H1 (cell line): ENCODE results near the gene ATP6V1B1. TPM values are rescaled to one million over a fixed set of nuclear protein-coding genes. Genes with fewer than 3 reads are reported as not detected.
A peak's percentile ranks its signal among the peaks of the same experiment; 100 is the strongest.

ENCODE experiments used
- CTCF ChIA-PET: fragments of 300-600 bp; sonication (Branson Sonifier 250); formaldehyde crosslinking; loops from one replicate; lab custom pipeline; 2021; ENCODE audit not compliant: partially characterized antibody; lab: Charles Lee
- POLR2A ChIA-PET: fragments of 300-600 bp; sonication (Branson Sonifier 250); formaldehyde crosslinking; loops from one replicate; lab custom pipeline; 2021; ENCODE audit warnings: inconsistent platforms; ENCODE audit not compliant: partially characterized antibody; lab: Charles Lee
- DNase-seq, 2 experiments: peaks; one replicate each; pipeline versions ENCODE4 v3.0.0 to v3.0.0-alpha.2; 2010 to 2022; ENCODE audit warnings: low spot score in 2 of 2, low read depth in 1 of 2, mixed read lengths in 1 of 2
- FAIRE-seq: peaks from 2 replicates; lab custom pipeline; 2011; peaks lifted over from hg19 to GRCh38; lab: Jason Lieb, UNC
- H2AFZ ChIP-seq: 2 replicates; pipeline ENCODE4 v1.8.1; 2012; ENCODE audit warnings: low read length, inconsistent platforms
- H2AK5ac ChIP-seq: 2 replicates; pipeline ENCODE4 v1.6.1; 2013; ENCODE audit warnings: low read depth, low read length
- H2BK120ac ChIP-seq: replicated peaks from 2 replicates; pipeline ENCODE3; 2013; ENCODE audit warnings: low read depth, low read length, inconsistent platforms
- H2BK12ac ChIP-seq: 2 replicates; pipeline ENCODE4 v1.6.1; 2013; ENCODE audit warnings: low read depth, low read length
- H2BK15ac ChIP-seq: 2 replicates; pipeline ENCODE4 v1.6.1; 2013; ENCODE audit warnings: low read length
- H2BK20ac ChIP-seq: 2 replicates; pipeline ENCODE4 v1.6.1; 2013; ENCODE audit warnings: low read length
- H2BK5ac ChIP-seq: 2 replicates; pipeline ENCODE4 v1.6.1; 2013; ENCODE audit warnings: low read depth, low read length
- H3K14ac ChIP-seq: 2 replicates; pipeline ENCODE4 v1.6.1; 2013; ENCODE audit warnings: inconsistent platforms; ENCODE audit not compliant: insufficient read length
- H3K18ac ChIP-seq: 2 replicates; pipeline ENCODE4 v1.6.1; 2013; ENCODE audit warnings: low read length; ENCODE audit errors: extremely low read depth
- H3K23ac ChIP-seq: 2 replicates; pipeline ENCODE4 v1.6.1; 2013; ENCODE audit warnings: inconsistent platforms; ENCODE audit not compliant: insufficient read length
- H3K23me2 ChIP-seq: 2 replicates; pipeline ENCODE4 v1.6.1; 2013; ENCODE audit warnings: low read depth, low read length
- H3K27ac ChIP-seq: 2 replicates; pipeline ENCODE4 v1.6.1; 2011; ENCODE audit warnings: low read depth, low read length, inconsistent platforms
- H3K27me3 ChIP-seq, 4 experiments: replicated peaks in 1 of 4; 1 replicate in 1 of 4; 2 replicates in 3 of 4; pipeline versions ENCODE4 v1.6.1 to v1.8.1; 2011 to 2013; ENCODE audit warnings: low read length in 3 of 4, mild to moderate bottlenecking in 3 of 4, inconsistent platforms in 2 of 4, mixed read lengths in 2 of 4, moderate library complexity in 1 of 4; ENCODE audit not compliant: control insufficient read depth in 3 of 4, insufficient read depth in 3 of 4; ENCODE audit errors: extremely low read depth in 1 of 4
- H3K36me3 ChIP-seq, 4 experiments: 2 replicates each; pipeline versions ENCODE4 v1.6.1 to v1.8.1; 2011 to 2013; ENCODE audit warnings: mild to moderate bottlenecking in 4 of 4, low read length in 3 of 4, moderate library complexity in 2 of 4, control low read depth in 1 of 4, inconsistent platforms in 1 of 4; ENCODE audit not compliant: insufficient read depth in 4 of 4, control insufficient read depth in 2 of 4
- H3K4ac ChIP-seq: replicated peaks from 2 replicates; pipeline ENCODE3; 2013; ENCODE audit warnings: low read length, low read depth, mixed read lengths, inconsistent platforms; ENCODE audit not compliant: insufficient read length
- H3K4me1 ChIP-seq, 4 experiments: replicated peaks in 1 of 4; 1 replicate in 1 of 4; 2 replicates in 3 of 4; pipeline versions ENCODE4 v1.6.1 to v1.8.1; 2011 to 2013; ENCODE audit warnings: low read length in 3 of 4, inconsistent platforms in 2 of 4, mixed read lengths in 1 of 4; ENCODE audit not compliant: insufficient read depth in 4 of 4, control insufficient read depth in 3 of 4
- H3K4me2 ChIP-seq, 2 experiments: 2 replicates each; pipeline versions ENCODE4 v1.6.1 to v1.8.1; 2011 to 2013; ENCODE audit warnings: low read depth in 2 of 2, low read length in 2 of 2, control low read depth in 1 of 2, inconsistent platforms in 1 of 2, mild to moderate bottlenecking in 1 of 2; ENCODE audit not compliant: insufficient read depth in 1 of 2
- H3K4me3 ChIP-seq, 4 experiments: fragments of 200-600, 300-600 bp in 1 of 4; sonication (generic), shearing (Covaris generic), sonication (Bioruptor Twin) in 1 of 4; 2 replicates each; pipeline versions ENCODE4 v1.5.1 to v1.8.1; 2011 to 2016; ENCODE audit warnings: low read length in 4 of 4, low read depth in 3 of 4, control low read depth in 2 of 4, inconsistent platforms in 2 of 4, mild to moderate bottlenecking in 2 of 4, mixed read lengths in 1 of 4, moderate library complexity in 1 of 4; ENCODE audit not compliant: insufficient read depth in 2 of 4; ENCODE audit errors: extremely low read depth in 1 of 4
- H3K56ac ChIP-seq: replicated peaks from 2 replicates; pipeline ENCODE3; 2013; ENCODE audit warnings: low read depth, mild to moderate bottlenecking, mixed read lengths, low read length, inconsistent platforms; ENCODE audit not compliant: insufficient read length
- H3K79me1 ChIP-seq: 2 replicates; pipeline ENCODE4 v1.6.1; 2013; ENCODE audit warnings: low read depth, low read length, control low read depth
- H3K79me2 ChIP-seq, 2 experiments: 2 replicates each; pipeline versions ENCODE4 v1.6.1 to v1.8.1; 2012 to 2013; ENCODE audit warnings: low read length in 2 of 2, mild to moderate bottlenecking in 2 of 2, inconsistent platforms in 1 of 2; ENCODE audit not compliant: insufficient read depth in 2 of 2, control insufficient read depth in 1 of 2
- H3K9ac ChIP-seq, 4 experiments: replicated peaks in 1 of 4; 1 replicate in 1 of 4; 2 replicates in 3 of 4; pipeline versions ENCODE4 v1.6.1 to v1.8.1; 2011 to 2013; ENCODE audit warnings: low read depth in 3 of 4, low read length in 3 of 4, control low read depth in 2 of 4, mild to moderate bottlenecking in 2 of 4, moderate library complexity in 2 of 4, inconsistent platforms in 1 of 4; ENCODE audit errors: extremely low read depth in 1 of 4
- H3K9me3 ChIP-seq, 2 experiments: 2 replicates each; pipeline versions ENCODE4 v1.6.1 to v1.8.1; 2012 to 2013; ENCODE audit warnings: mild to moderate bottlenecking in 2 of 2, moderate library complexity in 2 of 2, control low read depth in 1 of 2, inconsistent platforms in 1 of 2, low read depth in 1 of 2, low read length in 1 of 2, mixed read lengths in 1 of 2; ENCODE audit not compliant: insufficient read depth in 2 of 2
- H4K20me1 ChIP-seq, 2 experiments: replicated peaks in 1 of 2; 2 replicates each; pipeline versions ENCODE3 to v1.8.1; 2011 to 2013; ENCODE audit warnings: inconsistent platforms in 2 of 2, low read length in 2 of 2, mild to moderate bottlenecking in 1 of 2; ENCODE audit not compliant: insufficient read depth in 2 of 2, control insufficient read depth in 1 of 2
- H4K5ac ChIP-seq: 2 replicates; pipeline ENCODE4 v1.6.1; 2013; ENCODE audit warnings: low read length, low read depth, mixed read lengths, inconsistent platforms; ENCODE audit not compliant: insufficient read length
- H4K8ac ChIP-seq: 2 replicates; pipeline ENCODE4 v1.8.0; 2013; ENCODE audit warnings: mild to moderate bottlenecking, moderate library complexity, low read length, inconsistent platforms; ENCODE audit not compliant: insufficient read depth; ENCODE audit errors: extremely low read depth
- H4K91ac ChIP-seq: replicated peaks from 2 replicates; pipeline ENCODE3; 2013; ENCODE audit warnings: low read length, mixed read lengths, inconsistent platforms; ENCODE audit not compliant: insufficient read length
- CEBPB ChIP-seq: IDR thresholded peaks from 2 replicates; pipeline ENCODE4 v1.6.1; 2012; ENCODE audit warnings: low read depth, low read length
- CHD1 ChIP-seq: IDR thresholded peaks from 2 replicates; pipeline ENCODE4 v1.6.1; 2012; ENCODE audit warnings: low read depth, low read length, improper control_type of control experiment
- WGBS, 2 experiments: shearing (Covaris generic) in 1 of 2; methylation state at CpG; one replicate each; pipeline versions ENCODE4 v1.1.6 to v1.1.7; 2013 to 2015; ENCODE audit warnings: low lambda C conversion rate in 2 of 2, mixed read lengths in 2 of 2, inconsistent platforms in 1 of 2, low coverage in 1 of 2, missing lambda C conversion rate in 1 of 2; ENCODE audit not compliant: insufficient replicate concordance in 2 of 2, insufficient coverage in 1 of 2, insufficient read length in 1 of 2; ENCODE audit errors: extremely low coverage in 1 of 2, missing lambda C conversion rate in 1 of 2; 5-methylcytosine and 5-hydroxymethylcytosine counted together
- polyA plus RNA-seq, 7 experiments: library from polyadenylated mRNA; depleted of rRNA in 3 of 7; stranded (reverse) in 5 of 7; unstranded in 2 of 7; fragments of >200 nt in 5 of 7; fragments of 200-250 nt in 2 of 7; gene quantifications; 1 replicate in 5 of 7; 2 replicates in 1 of 7; 4 replicates in 1 of 7; pipeline versions ENCODE4 v1.2.1 to v1.2.3, GENCODE V29; 2011 to 2013; ENCODE audit warnings: missing spikeins in 2 of 7, mixed read lengths in 2 of 7
- total RNA-seq: library from RNA; stranded (reverse); fragmentation: NEBNext Ultra II Directional; extraction: Animal tissue kit (Norgen Biotek cat#: 25700); gene quantifications from 2 replicates; pipeline ENCODE4 v1.2.1, GENCODE V29; 2021

The ATP6V1B1 gene
- total and polyA plus RNA-seq, 2 of the 8 experiments (the other 6 are each of a cell fraction or from before 2014, with no cell fraction given) = not detected

- H3K9ac ChIP-seq = no peak overlapping the region
Measured at GRCh38 chr2:70977605-70978205, 42.0 kb downstream of the ATP6V1B1 start.

More at GRCh38 chr2:70977605-70978205, 42.0 kb downstream of the ATP6V1B1 start:
- no peak overlapping the region for H4K8ac ChIP-seq
- no peak overlapping the region for H3K4ac ChIP-seq
- H3K36me3 ChIP-seq = no peaks in the 10 kb centered on the region
- no peak overlapping the region for H4K91ac ChIP-seq
- no peak overlapping the region for H3K56ac ChIP-seq
- no peak overlapping the region for H4K5ac ChIP-seq
- H4K20me1 ChIP-seq = peaks cover 0 to 3% of the 10 kb centered on the region in 2 experiments
- H3K18ac ChIP-seq = no peak overlapping the region
- no peak overlapping the region for H2BK120ac ChIP-seq
- H2BK20ac ChIP-seq = no peak overlapping the region
- WGBS, 2 experiments = 45% methylated on average over 14 of the region's 14 CpGs; no CpG with 5 or more reads in 1 of the 2 experiments
- peaks cover 0 to 14% (median 4%) of the 10 kb centered on the region in 4 experiments; a peak in 6 of 7 replicates for H3K4me1 ChIP-seq
- POLR2A ChIA-PET = interaction anchor here (1.9 kb wide), 1 partner anchor 11 kb away, joined by 4 read pairs; no protein-coding TSS in a partner anchor
- no peak overlapping the region for H2AFZ ChIP-seq
- DNase-seq = peak in 1 of 2 experiments; percentile 48
- TF ChIP-seq CEBPB (peak; percentile 79), CHD1 (no peak)
- TF ChIP-seq, all 59 proteins: peak for 1
- Histone ChIP-seq H3K23me2 (peaks cover 5% of the 10 kb centered on the region; the same call in 1 of the 2 replicates), H3K27me3 (peaks cover 0 to 27% (median 9%) of the 10 kb centered on the region in 4 experiments; a peak in 5 of 7 replicates), H2BK12ac (no peak overlapping the region), H2AK5ac (no peak overlapping the region), H3K4me2 (peak overlapping the region; percentile 64 to 79), H3K9me3 (no peaks in the 10 kb centered on the region), H3K79me2 (no peaks in the 10 kb centered on the region), H2BK5ac (no peak overlapping the region), H3K23ac (no peak overlapping the region), H3K79me1 (no peaks in the 10 kb centered on the region), H2BK15ac (no peak overlapping the region), H3K14ac (no peak overlapping the region), H3K4me3 (peak overlapping the region in 3 of 4 experiments; percentile 49 to 70 (median 62); a peak in 4 of 8 replicates), H3K27ac (no peak overlapping the region)
- no peak for FAIRE-seq
- CTCF ChIA-PET = interaction anchor here (0.6 to 3.8 kb wide), 14 partner anchors 11 to 155 kb away, joined by 3 to 32 read pairs (median 4); partner anchors contain the start of gene NAGK
